Trophoblast cell (in vitro differentiated cells and primary cell): Measurements from ENCODE around the gene IL33.

Experiments used
- DNase-seq, 2 donors: peaks; one replicate each; pipeline ENCODE4 v3.0.0-alpha.2; 2016
- H2AFZ ChIP-seq: 2 replicates; pipeline ENCODE4 v1.6.1; 2013; ENCODE audit warnings: low read length, moderate library complexity, mild to moderate bottlenecking; ENCODE audit not compliant: insufficient read depth, poor library complexity
- H2AK5ac ChIP-seq: 2 replicates; pipeline ENCODE4 v1.6.1; 2013; ENCODE audit warnings: mild to moderate bottlenecking, low read length
- H2BK120ac ChIP-seq: 2 replicates; pipeline ENCODE4 v1.6.1; 2013; ENCODE audit warnings: low read length, mild to moderate bottlenecking, moderate library complexity; ENCODE audit not compliant: insufficient read depth, poor library complexity
- H2BK12ac ChIP-seq: 2 replicates; pipeline ENCODE4 v1.6.1; 2013; ENCODE audit warnings: mild to moderate bottlenecking, low read length, moderate library complexity
- H2BK5ac ChIP-seq: 2 replicates; pipeline ENCODE4 v1.6.1; 2013; ENCODE audit warnings: low read length, low read depth, moderate library complexity, mild to moderate bottlenecking; ENCODE audit not compliant: poor library complexity
- H3K14ac ChIP-seq: 2 replicates; pipeline ENCODE4 v1.6.1; 2013; ENCODE audit warnings: mild to moderate bottlenecking, low read length
- H3K18ac ChIP-seq: 2 replicates; pipeline ENCODE4 v1.6.1; 2013; ENCODE audit warnings: mild to moderate bottlenecking, low read length
- H3K23ac ChIP-seq: 2 replicates; pipeline ENCODE4 v1.6.1; 2013; ENCODE audit warnings: low read length
- H3K27ac ChIP-seq: 2 replicates; pipeline ENCODE4 v1.5.1; 2013; ENCODE audit warnings: low read depth, mild to moderate bottlenecking, inconsistent platforms, low read length, moderate library complexity
- H3K27me3 ChIP-seq: 2 replicates; pipeline ENCODE4 v1.6.1; 2013; ENCODE audit warnings: inconsistent platforms, mild to moderate bottlenecking, low read length, moderate library complexity; ENCODE audit not compliant: insufficient read depth
- H3K36me3 ChIP-seq, 2 experiments: 1 replicate in 1 of 2; 2 replicates in 1 of 2; pipeline ENCODE4 v1.6.1; 2013; ENCODE audit warnings: low read length in 2 of 2, mild to moderate bottlenecking in 2 of 2, moderate library complexity in 1 of 2; ENCODE audit not compliant: insufficient read depth in 2 of 2, control insufficient read depth in 1 of 2
- H3K4ac ChIP-seq: 2 replicates; pipeline ENCODE4 v1.6.1; 2013; ENCODE audit warnings: low read depth, mild to moderate bottlenecking, low read length, moderate library complexity
- H3K4me1 ChIP-seq, 2 experiments: 1 replicate in 1 of 2; 2 replicates in 1 of 2; pipeline ENCODE4 v1.6.1; 2013; ENCODE audit warnings: low read length in 2 of 2, mild to moderate bottlenecking in 2 of 2, moderate library complexity in 1 of 2; ENCODE audit not compliant: insufficient read depth in 2 of 2, control insufficient read depth in 1 of 2
- H3K4me2 ChIP-seq: 2 replicates; pipeline ENCODE4 v1.6.1; 2013; ENCODE audit warnings: inconsistent platforms, mild to moderate bottlenecking, low read length, moderate library complexity
- H3K4me3 ChIP-seq: 2 replicates; pipeline ENCODE4 v1.5.1; 2013; ENCODE audit warnings: mild to moderate bottlenecking, low read depth, low read length, inconsistent platforms
- H3K79me1 ChIP-seq: one replicate; pipeline ENCODE4 v1.6.1; 2013; ENCODE audit warnings: low read length
- H3K79me2 ChIP-seq: 2 replicates; pipeline ENCODE4 v1.6.1; 2013; ENCODE audit warnings: low read length, mild to moderate bottlenecking; ENCODE audit not compliant: control insufficient read depth, insufficient read depth, poor library complexity
- H3K9ac ChIP-seq: 2 replicates; pipeline ENCODE4 v1.6.1; 2013; ENCODE audit warnings: mild to moderate bottlenecking, low read length
- H3K9me3 ChIP-seq: 2 replicates; pipeline ENCODE4 v1.6.1; 2013; ENCODE audit warnings: low read depth, mild to moderate bottlenecking, control low read depth, inconsistent platforms, low read length; ENCODE audit not compliant: insufficient read depth
- H4K12ac ChIP-seq: 2 replicates; pipeline ENCODE4 v1.6.1; 2013; ENCODE audit warnings: low read depth, mild to moderate bottlenecking, low read length, moderate library complexity
- H4K8ac ChIP-seq: 2 replicates; pipeline ENCODE4 v1.6.1; 2013; ENCODE audit warnings: low read depth, mild to moderate bottlenecking, low read length, moderate library complexity
- H4K91ac ChIP-seq: one replicate; pipeline ENCODE4 v1.6.1; 2013; ENCODE audit warnings: low read depth, mild to moderate bottlenecking, low read length, moderate library complexity
- WGBS: extraction: QIAGEN DNeasy Blood & Tissue Kit; methylation state at CpG from one replicate; pipeline ENCODE4 v1.1.7; 2013; ENCODE audit warnings: missing lambda C conversion rate; ENCODE audit not compliant: insufficient read length, insufficient coverage; ENCODE audit errors: extremely low coverage; 5-methylcytosine and 5-hydroxymethylcytosine counted together

Gene IL33

DNA sequence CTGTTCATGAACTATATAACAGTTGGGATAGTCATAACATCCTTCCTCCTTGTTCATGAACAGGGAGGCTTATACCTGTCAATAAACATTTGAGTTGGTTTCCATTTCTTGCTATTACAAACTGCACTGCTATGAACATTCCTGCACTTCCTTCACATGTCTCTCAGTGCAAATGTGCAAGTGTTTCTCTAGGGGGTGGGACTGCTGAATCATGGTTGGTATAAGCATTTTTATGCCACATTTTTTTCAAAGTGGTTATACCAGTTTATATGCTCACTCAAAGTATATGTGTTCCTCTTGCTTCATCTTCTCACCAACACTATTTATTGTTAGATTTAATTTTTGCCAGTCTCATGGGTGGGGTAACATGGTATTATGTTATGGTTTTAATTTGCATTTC lies 86.8 kb downstream of the IL33 start:
- no peaks in the 10 kb centered on the region for H3K4me1 ChIP-seq
- H3K36me3 ChIP-seq = no peaks in the 10 kb centered on the region
- H3K18ac ChIP-seq = no peak overlapping the region
- DNase-seq = peak; percentile 17 to 73
- no peak overlapping the region for H3K4me3 ChIP-seq
- H3K27me3 ChIP-seq = no peaks in the 10 kb centered on the region
- H2BK5ac ChIP-seq = no peak overlapping the region
- H3K79me1 ChIP-seq = no peaks in the 10 kb centered on the region
- H3K4me2 ChIP-seq = no peak overlapping the region
- no peak overlapping the region for H2BK12ac ChIP-seq
- H3K9ac ChIP-seq = no peak overlapping the region
- H2BK120ac ChIP-seq = no peak overlapping the region
- no peak overlapping the region for H3K14ac ChIP-seq
- no peak overlapping the region for H2AK5ac ChIP-seq
- no peaks in the 10 kb centered on the region for H3K9me3 ChIP-seq
- no peaks in the 10 kb centered on the region for H3K79me2 ChIP-seq
- no peak overlapping the region for H2AFZ ChIP-seq
- no peak overlapping the region for H4K8ac ChIP-seq
- H4K12ac ChIP-seq = no peak overlapping the region
- no peak overlapping the region for H3K23ac ChIP-seq
- no peak overlapping the region for H3K4ac ChIP-seq
- H4K91ac ChIP-seq = no peak overlapping the region
- no peak overlapping the region for H3K27ac ChIP-seq

DNA sequence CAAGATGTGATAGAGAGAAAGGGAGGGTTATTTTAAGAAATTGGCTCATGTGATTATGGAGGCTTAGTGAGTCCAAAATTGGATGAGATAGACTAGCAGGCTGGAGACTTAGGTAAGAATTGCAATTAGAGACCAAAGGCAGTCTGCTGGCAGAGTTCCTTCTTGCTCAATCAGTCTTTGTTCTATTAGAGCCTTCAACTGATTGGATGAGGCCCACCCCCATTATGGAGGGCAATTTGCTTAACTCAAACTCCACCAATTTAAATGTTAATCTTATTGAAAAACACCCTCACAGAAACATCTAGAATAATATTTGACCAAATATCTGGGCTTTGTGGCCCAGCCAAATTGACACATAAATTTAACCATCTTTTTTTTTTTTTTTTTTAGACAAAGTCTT lies 88.6 kb downstream of the IL33 start:
- H3K79me2 ChIP-seq = no peaks in the 10 kb centered on the region
- DNase-seq = no peak
- H3K9me3 ChIP-seq = no peaks in the 10 kb centered on the region
- H2AFZ ChIP-seq = no peak overlapping the region
- no peak overlapping the region for H3K4me2 ChIP-seq
- no peak overlapping the region for H4K8ac ChIP-seq
- H3K27me3 ChIP-seq = no peaks in the 10 kb centered on the region
- no peak overlapping the region for H3K4ac ChIP-seq
- no peak overlapping the region for H3K27ac ChIP-seq
- no peak overlapping the region for H3K23ac ChIP-seq
- H3K18ac ChIP-seq = no peak overlapping the region
- H3K36me3 ChIP-seq = no peaks in the 10 kb centered on the region
- H2AK5ac ChIP-seq = no peak overlapping the region
- H4K12ac ChIP-seq = no peak overlapping the region
- H2BK120ac ChIP-seq = no peak overlapping the region
- H3K4me1 ChIP-seq = no peaks in the 10 kb centered on the region
- H3K9ac ChIP-seq = no peak overlapping the region
- H3K14ac ChIP-seq = no peak overlapping the region
- H4K91ac ChIP-seq = no peak overlapping the region
- H2BK12ac ChIP-seq = no peak overlapping the region
- H3K79me1 ChIP-seq = no peaks in the 10 kb centered on the region
- H2BK5ac ChIP-seq = no peak overlapping the region
- no peak overlapping the region for H3K4me3 ChIP-seq

DNA sequence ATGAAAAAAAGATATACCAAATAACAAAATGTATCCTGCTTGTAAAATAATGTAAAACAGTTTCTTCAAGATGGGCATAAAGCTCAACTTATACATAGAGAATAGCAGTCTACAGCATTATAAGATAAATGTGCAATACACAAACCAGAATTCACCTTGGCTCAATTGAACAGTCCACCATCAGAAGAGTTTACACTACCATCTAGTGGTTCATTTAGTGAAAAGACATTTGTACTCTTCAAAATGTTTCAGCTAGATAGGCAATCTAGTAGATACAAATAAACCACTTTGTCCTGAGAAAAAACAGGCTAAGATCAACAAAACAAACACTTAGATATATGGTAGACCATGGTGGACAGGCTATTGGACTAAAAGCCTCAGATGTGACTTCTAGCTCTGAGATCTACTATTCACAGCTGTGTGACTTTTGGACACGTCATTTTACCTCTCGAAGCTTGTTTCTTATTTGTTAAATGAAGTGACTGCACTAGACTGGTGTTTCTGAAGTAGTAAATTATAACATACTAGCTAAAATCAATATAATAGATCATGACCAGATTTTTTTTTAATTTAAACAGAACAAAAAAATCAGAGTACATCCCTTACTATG lies 90.5 kb downstream of the IL33 start:
- Histone ChIP-seq H4K12ac (no peak overlapping the region), H2BK5ac (no peak overlapping the region), H3K4ac (no peak overlapping the region), H3K23ac (no peak overlapping the region), H3K79me2 (no peaks in the 10 kb centered on the region), H2AFZ (no peak overlapping the region), H2BK12ac (no peak overlapping the region), H3K79me1 (no peaks in the 10 kb centered on the region), H3K9ac (no peak overlapping the region), H3K4me3 (no peak overlapping the region), H3K4me1 (no peaks in the 10 kb centered on the region), H3K4me2 (no peak overlapping the region), H3K18ac (no peak overlapping the region), H3K9me3 (no peaks in the 10 kb centered on the region), H3K36me3 (no peaks in the 10 kb centered on the region), H2AK5ac (no peak overlapping the region), H3K27ac (no peak overlapping the region), H4K8ac (no peak overlapping the region), H2BK120ac (no peak overlapping the region), H3K14ac (no peak overlapping the region), H3K27me3 (no peaks in the 10 kb centered on the region), H4K91ac (no peak overlapping the region)
- WGBS = no CpG with 5 or more reads among the region's 2 CpGs
- peak in 1 of 2 donors; percentile 66 for DNase-seq
